OCI-LY1 (cell line): ENCODE results near the gene SSH2.

Experiments used
- EZH2 ChIP-seq: fragments of 200-600 bp; sonication (generic), shearing (Covaris generic); IDR thresholded peaks from 2 replicates; pipeline ENCODE4 v1.8.0; 2017; ENCODE audit warnings: borderline replicate concordance, mixed run types, mild to moderate bottlenecking, antibody characterized with exemption, low read length, moderate library complexity, mixed read lengths
- TF ChIP-seq, protein P1 (sequence below): fragments of 200-600 bp; sonication (generic), shearing (Covaris generic); IDR thresholded peaks from 2 replicates; pipeline ENCODE4 v1.5.1; 2017; ENCODE audit warnings: mild to moderate bottlenecking, antibody characterized with exemption, low read length, moderate library complexity, mixed read lengths

DNA sequence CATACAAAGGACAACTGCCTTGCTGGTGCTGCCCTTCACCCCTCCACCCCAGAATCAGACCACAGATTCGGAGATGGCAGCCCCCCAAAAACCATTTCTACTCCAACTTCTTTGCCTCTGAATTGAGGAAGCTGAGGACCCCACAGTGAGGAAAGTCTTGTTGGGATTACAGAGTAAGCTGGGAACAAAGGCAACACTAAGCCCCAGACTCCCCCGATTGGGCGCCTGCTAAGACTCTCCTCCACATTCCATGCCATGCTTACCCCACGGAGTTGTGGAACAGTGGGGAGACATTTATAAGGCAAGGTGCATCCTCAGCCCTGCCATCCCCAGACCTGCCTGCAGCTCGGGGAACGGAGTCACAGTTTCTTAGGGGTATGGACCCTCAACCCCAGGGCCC is 342.4 kb downstream of the SSH2 start:
- TF ChIP-seq, protein P1, sequence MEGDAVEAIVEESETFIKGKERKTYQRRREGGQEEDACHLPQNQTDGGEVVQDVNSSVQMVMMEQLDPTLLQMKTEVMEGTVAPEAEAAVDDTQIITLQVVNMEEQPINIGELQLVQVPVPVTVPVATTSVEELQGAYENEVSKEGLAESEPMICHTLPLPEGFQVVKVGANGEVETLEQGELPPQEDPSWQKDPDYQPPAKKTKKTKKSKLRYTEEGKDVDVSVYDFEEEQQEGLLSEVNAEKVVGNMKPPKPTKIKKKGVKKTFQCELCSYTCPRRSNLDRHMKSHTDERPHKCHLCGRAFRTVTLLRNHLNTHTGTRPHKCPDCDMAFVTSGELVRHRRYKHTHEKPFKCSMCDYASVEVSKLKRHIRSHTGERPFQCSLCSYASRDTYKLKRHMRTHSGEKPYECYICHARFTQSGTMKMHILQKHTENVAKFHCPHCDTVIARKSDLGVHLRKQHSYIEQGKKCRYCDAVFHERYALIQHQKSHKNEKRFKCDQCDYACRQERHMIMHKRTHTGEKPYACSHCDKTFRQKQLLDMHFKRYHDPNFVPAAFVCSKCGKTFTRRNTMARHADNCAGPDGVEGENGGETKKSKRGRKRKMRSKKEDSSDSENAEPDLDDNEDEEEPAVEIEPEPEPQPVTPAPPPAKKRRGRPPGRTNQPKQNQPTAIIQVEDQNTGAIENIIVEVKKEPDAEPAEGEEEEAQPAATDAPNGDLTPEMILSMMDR, result no peak
- TF ChIP-seq EZH2, result no peak
